HG02852 (cell line): ENCODE results near the gene PKP1.

Source experiments
- ATAC-seq: cut with Tn5 transposase; IDR thresholded peaks from one replicate; pipeline ENCODE4 v1.9.1; 2021; ENCODE audit warnings: mild to moderate bottlenecking, moderate library complexity; ENCODE audit not compliant: unreplicated experiment

Gene PKP1

GRCh38 chr1:201346987-201347386 lies 63.7 kb downstream of the PKP1 start:
- ATAC-seq = no peak

GRCh38 chr1:201347498-201348210 lies 64.3 kb downstream of the PKP1 start:
- no peak for ATAC-seq

DNA sequence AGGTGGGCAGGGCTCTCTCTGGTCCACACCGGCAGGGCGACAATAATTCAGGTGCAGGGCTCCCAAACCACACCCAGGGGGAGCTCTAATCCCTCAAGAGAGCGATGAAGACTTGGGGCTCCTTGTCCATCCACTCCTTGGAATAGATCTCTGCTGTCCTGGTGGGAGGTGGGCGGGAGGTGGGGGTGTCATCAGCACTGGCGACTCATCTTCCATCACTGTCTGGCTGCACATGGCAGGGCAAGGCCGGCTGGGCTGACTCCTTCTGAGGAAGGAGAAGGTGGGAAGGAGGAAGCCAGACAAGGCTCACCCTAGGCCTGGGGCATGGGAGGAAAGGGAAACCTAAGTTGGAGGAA lies 64.9 kb downstream of the PKP1 start:
- no peak for ATAC-seq

DNA sequence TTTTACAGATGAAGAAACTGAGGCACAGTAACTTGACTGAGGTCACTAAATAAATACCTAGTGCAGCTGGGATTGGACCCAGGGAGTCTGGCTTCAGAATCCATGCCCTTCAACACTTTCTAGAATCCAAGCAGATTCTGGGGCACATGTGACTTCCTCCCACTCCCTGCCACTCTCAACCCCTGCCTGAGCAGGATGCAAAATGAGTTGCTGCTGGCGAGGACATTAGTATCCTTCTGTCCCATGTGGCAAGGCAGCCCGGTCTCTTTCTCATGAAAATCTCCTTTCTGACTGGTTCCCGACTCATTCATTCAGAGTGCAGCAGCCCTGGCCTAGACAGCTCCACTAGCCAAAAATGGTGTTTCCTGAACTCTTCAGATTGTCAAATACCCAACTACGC lies 65.8 kb downstream of the PKP1 start:
- ATAC-seq = no peak

DNA sequence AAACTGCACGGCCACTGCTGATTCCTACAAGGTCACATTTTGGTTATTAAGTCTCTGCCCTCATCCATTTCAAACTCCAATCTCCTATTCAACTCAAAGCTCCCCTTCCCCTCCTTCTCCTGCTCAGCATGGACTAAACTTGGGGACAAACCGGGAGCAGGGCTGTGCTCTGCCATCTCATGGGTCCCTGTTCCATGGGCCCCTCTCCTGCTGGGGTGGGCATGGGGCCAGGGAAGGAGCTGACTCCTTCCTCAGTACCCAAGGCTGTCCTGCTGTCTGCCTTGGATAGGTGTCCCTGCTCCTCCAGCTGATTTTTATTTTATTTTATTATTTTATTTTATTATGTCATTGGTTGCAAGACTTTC lies 67.0 kb downstream of the PKP1 start:
- ATAC-seq = no peak

- no peak for ATAC-seq
Measured at GRCh38 chr1:201350884-201351283, 67.6 kb downstream of the PKP1 start.

GRCh38 chr1:201351617-201352016 lies 68.3 kb downstream of the PKP1 start:
- ATAC-seq = no peak

DNA sequence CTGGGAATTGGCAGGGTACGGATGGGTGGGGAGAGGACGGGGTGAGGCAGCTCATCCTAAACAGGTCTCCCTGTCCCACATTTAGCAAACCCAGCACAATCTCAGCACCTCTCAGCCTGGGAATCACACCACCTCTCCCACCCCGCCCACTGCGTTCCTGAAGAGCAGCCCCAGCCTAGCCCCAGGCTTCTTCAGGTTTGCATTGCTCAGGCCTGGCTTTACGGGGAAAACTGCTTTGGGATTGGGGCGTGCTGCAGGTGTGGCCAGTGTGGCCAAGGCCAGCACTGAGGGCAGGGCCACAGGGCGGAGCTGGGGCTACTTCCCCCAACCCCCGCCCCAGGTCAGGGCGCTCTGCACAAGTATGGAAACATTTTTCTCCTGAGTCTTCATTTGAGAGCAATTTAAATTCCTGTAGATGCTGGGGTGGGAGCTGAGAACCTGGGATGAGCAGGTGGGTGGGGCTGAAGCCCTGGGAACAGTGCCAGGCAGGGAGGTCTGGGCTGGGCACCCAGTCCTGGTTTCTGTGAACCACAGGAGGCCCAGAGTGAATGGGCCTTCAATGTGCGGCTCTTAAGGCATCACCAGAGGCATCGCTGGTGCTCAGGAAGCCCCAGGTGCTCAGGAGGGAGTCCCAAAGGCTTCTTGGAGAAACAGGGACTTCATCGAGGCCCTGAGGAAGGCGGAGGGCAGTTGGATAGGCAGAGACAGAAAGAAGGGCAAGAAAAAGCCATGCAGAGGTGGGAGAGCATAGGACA lies 70.1 kb downstream of the PKP1 start:
- ATAC-seq = no peak

- ATAC-seq = no peak
Measured at GRCh38 chr1:201354151-201354900, 71.0 kb downstream of the PKP1 start.

DNA sequence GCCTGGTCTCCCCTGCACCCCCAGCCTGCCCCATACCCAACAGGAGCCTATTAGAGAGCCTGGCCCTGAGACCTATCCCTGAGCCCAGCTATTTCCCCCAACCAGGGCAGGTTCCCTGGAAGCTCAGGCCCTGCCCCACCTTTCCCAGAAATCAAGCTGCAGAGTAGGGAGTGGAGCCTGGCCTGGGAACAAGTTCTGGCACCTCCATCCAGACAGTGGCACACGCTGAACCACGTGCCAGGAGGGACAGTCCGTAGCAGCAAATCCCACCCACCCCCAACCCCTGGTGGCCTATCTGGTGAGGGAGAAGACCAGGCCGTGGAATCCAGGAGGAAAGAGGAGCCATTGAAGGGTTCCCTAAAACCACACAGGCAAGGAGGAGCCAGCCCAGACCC lies 71.6 kb downstream of the PKP1 start:
- no peak for ATAC-seq

DNA sequence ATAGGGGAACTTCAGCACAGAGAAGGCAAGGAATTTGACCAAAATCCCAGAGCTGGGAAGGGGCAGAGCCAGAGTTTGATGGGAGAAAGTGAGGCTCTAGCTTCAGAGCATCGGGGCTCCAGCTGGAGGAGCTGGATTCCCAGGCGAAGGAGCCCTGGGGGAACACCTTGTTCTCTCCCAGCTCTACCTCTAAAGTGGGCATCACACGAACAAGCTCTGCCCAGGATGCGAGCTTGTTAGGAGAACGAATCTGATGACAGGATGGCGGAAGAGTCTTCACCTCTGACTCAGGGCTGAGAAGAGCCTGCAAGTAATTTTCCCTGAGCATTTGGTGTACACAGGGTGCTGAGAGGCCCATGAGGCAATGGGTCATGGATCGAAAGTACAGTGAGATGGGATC lies 72.2 kb downstream of the PKP1 start:
- ATAC-seq = no peak

DNA sequence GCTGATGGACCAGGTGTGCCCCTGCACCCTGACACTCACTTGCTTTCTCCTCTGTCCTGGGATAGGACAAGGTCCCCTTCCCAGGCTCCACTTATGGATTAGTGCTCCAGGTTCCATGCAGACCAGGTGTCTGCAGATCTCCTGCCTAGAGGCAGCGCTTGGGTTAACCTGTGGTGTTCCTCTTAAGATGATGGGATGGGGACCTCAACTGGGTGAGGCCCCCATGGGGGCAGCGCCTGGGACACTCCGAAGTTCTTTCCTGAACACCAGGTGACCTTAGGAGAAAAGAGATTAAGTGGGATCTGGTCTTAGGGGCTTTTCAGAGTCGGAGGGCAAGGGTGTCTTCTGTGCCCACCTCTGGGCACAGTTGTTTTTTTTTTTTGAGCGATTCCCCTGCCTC lies 72.9 kb downstream of the PKP1 start:
- no peak for ATAC-seq

DNA sequence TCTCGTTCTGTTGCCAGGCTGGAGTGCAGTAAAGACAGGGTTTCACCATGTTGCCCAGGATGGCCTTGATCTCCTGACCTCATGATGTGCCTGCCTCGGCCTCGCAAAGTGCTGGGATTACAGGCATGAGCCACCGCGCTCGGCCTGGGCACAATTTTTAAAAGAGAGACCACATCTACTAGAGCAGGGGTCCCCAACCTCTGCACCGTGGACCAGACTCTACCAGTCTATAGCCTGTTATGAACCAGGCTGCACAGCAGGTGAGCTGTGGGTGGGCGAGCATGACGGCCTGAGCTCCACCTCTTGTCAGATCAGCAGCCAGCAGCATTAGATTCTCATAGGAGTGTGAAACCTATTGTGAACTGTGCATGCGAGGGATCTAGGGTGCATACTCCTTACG lies 73.4 kb downstream of the PKP1 start:
- ATAC-seq = no peak

GRCh38 chr1:201357211-201357610 lies 73.9 kb downstream of the PKP1 start:
- ATAC-seq = no peak

GRCh38 chr1:201357636-201358348 lies 74.5 kb downstream of the PKP1 start:
- ATAC-seq = no peak

GRCh38 chr1:201358596-201358995 lies 75.3 kb downstream of the PKP1 start:
- no peak for ATAC-seq

GRCh38 chr1:201359031-201359872 lies 75.9 kb downstream of the PKP1 start:
- ATAC-seq = no peak

- no peak for ATAC-seq
Measured at GRCh38 chr1:201359873-201360210, 76.5 kb downstream of the PKP1 start.

DNA sequence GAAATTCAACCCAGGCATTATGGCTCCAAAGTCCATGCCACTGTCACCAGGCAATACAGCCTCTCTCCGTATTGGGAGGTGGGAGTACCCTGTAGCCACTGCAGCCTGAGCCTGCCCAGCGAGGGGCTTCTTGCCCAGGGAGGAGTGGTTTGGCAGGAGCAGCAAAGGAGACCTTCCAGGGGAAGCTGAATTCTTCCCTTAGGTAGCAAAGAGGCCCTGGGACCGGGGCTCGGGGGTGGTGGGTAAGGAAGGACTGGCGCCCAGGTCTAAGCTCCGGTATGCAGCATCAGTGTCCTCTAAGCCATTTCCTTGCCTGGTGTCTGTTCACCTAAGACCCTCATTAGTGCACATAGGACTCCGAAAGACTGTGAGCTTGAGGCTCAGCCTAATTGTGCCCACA lies 77.2 kb downstream of the PKP1 start:
- no peak for ATAC-seq

GRCh38 chr1:201360901-201361651 lies 77.8 kb downstream of the PKP1 start:
- no peak for ATAC-seq
